Measurements from ENCODE around the gene MT1H.

MT1H gene

DNA sequence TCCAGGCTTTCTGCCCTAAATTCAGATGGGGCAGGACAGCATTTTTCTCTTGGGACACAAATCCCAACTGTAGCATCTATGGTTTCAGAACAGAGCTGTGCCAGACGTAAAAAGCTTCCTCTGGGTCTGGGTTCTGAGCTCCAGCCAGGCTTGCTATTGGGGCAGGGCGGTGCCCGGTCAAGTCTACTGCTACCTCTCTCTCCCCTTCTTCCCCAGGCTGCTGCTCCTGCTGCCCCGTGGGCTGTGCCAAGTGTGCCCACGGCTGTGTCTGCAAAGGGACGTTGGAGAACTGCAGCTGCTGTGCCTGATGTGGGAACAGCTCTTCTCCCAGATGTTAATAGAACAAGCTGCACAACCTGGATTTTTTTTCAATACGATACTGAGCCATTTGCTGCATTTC, 36.1 kb upstream of the MT1H start:
- TF ChIP-seq POLR2AphosphoS5 (IDR thresholded peaks at IDR 0.05; ENCODE audit: low read depth, low read length) (no peak), TAF1 (IDR thresholded peaks at IDR 0.05; ENCODE audit: borderline replicate concordance, insufficient read depth, low read length) (no peak), SIN3A (IDR thresholded peaks at IDR 0.05; ENCODE audit: borderline replicate concordance, insufficient read depth, low read length) (no peak), FOXP2 (optimal IDR thresholded peaks at IDR 0.05; ENCODE audit: borderline replicate concordance, extremely low read depth, extremely low read length, insufficient read depth) (no peak)
- TF ChIP-seq, protein P1, sequence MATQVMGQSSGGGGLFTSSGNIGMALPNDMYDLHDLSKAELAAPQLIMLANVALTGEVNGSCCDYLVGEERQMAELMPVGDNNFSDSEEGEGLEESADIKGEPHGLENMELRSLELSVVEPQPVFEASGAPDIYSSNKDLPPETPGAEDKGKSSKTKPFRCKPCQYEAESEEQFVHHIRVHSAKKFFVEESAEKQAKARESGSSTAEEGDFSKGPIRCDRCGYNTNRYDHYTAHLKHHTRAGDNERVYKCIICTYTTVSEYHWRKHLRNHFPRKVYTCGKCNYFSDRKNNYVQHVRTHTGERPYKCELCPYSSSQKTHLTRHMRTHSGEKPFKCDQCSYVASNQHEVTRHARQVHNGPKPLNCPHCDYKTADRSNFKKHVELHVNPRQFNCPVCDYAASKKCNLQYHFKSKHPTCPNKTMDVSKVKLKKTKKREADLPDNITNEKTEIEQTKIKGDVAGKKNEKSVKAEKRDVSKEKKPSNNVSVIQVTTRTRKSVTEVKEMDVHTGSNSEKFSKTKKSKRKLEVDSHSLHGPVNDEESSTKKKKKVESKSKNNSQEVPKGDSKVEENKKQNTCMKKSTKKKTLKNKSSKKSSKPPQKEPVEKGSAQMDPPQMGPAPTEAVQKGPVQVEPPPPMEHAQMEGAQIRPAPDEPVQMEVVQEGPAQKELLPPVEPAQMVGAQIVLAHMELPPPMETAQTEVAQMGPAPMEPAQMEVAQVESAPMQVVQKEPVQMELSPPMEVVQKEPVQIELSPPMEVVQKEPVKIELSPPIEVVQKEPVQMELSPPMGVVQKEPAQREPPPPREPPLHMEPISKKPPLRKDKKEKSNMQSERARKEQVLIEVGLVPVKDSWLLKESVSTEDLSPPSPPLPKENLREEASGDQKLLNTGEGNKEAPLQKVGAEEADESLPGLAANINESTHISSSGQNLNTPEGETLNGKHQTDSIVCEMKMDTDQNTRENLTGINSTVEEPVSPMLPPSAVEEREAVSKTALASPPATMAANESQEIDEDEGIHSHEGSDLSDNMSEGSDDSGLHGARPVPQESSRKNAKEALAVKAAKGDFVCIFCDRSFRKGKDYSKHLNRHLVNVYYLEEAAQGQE (IDR thresholded peaks at IDR 0.05; ENCODE audit: insufficient read depth in 1 of 2, low read depth in 2 of 2, low read length in 2 of 2), result no peak

DNA sequence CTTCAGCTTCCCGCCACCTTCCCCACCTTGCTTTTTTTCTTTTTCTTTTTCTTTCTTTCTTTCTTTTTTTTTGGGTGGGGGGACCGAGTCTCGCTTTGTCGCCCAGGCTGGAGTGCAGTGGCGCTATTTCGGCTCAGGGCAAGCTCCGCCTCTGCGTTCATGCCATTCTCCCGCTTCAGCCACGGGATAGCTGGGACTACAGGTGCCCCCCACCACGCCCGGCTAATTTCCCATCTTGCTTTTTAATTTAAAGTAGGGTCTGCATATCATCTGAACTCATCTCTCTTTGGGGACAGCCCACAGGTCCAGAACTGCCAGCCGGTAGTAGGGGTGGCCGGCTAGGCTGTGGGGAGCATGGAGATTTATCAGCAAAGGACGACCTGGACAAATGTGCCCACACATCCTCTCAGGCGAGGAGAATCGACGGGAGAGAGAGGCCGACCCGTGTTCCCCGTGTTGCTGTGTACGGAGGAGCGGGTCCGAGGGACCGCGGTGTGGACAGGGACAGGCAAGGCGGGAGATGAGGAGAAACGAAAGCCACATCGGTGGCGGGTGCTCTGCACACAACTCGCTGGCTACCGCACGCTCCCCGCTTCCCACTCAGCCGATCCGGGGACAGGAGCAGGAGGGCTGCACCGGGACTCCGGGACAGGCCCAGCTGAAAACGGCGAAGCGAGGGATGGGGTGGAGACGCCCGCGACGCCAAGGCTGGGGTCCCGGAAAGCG, 34.7 kb upstream of the MT1H start:
- no peak for TF ChIP-seq POLR2AphosphoS5 (IDR thresholded peaks at IDR 0.05; ENCODE audit: low read depth, low read length)
- no peak for TF ChIP-seq TAF1 (IDR thresholded peaks at IDR 0.05; ENCODE audit: borderline replicate concordance, insufficient read depth, low read length)
- TF ChIP-seq, protein P1 (IDR thresholded peaks at IDR 0.05; ENCODE audit: insufficient read depth in 1 of 2, low read depth in 2 of 2, low read length in 2 of 2), result no peak

DNA sequence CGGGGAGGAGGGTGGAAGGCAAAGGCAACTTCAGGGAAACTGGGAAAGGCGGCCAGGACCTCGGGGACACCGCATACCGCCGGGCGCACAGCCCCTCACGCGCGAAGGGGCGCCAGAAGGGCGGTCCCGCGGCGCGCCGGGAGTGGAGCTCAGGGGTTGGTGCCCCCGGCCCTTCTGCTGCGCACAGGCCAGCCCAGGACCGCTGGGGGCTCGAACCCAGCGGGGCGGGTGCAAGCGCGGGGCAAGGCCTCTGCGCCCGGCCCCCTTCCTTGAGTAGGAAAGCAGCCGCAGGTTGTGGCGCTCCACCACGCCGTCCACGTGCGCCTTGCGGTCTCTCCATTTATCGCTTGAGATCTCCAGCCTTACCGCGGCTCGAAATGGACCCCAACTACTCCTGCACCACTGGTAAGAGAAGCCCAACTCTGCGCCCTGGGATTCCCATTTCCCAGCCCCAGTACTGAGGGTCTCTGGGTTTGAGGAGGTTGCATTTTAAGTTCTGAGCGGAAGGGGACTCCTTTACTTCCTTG, 34.1 kb upstream of the MT1H start:
- TF ChIP-seq FOXP2 (optimal IDR thresholded peaks at IDR 0.05; ENCODE audit: borderline replicate concordance, extremely low read depth, extremely low read length, insufficient read depth) (no peak), TAF1 (IDR thresholded peaks at IDR 0.05; ENCODE audit: borderline replicate concordance, insufficient read depth, low read length) (no peak), POLR2AphosphoS5 (IDR thresholded peaks at IDR 0.05; ENCODE audit: low read depth, low read length) (no peak)

DNA sequence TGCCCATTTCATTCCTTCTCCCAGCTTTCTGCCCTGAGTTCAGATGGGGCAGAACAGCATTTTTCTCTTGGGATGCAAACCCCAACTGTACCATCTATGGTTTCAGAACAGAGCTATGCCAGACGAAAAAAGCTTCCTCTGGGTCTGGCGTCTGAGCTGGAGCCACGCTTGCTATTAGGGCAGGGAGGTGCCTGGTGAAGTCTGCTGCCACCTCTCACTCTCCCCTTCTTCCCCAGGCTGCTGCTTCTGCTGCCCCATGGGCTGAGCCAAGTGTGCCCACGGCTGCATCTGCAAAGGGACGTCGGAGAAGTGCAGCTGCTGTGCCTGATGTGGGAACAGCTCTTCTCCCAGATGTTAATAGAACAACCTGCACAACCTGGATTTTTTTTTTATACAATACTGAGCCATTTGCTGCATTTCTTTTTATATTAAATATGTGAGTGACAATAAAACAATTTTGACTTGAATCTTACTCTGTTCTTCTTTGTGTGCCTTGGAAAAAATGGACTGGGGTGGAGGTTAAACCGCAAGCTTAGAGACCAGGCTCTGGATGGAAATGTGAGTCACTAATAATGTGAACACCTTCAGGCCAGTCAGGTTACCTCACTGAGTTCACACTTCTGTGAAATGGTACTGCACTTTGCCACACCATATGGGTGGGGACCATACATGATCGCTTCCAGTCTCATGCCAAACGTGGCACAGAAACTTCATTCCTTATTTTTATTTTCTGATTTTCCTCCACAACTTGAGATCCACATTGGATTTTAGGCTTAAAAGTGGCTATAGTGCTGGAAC, 32.8 kb upstream of the MT1H start:
- TF ChIP-seq, protein P1 (IDR thresholded peaks at IDR 0.05; ENCODE audit: insufficient read depth in 1 of 2, low read depth in 2 of 2, low read length in 2 of 2), result no peak
- TF ChIP-seq SIN3A (IDR thresholded peaks at IDR 0.05; ENCODE audit: borderline replicate concordance, insufficient read depth, low read length), result no peak
- TF ChIP-seq TAF1 (IDR thresholded peaks at IDR 0.05; ENCODE audit: borderline replicate concordance, insufficient read depth, low read length), result no peak
- no peak for TF ChIP-seq POLR2AphosphoS5 (IDR thresholded peaks at IDR 0.05; ENCODE audit: low read depth, low read length)
- no peak for TF ChIP-seq FOXP2 (optimal IDR thresholded peaks at IDR 0.05; ENCODE audit: borderline replicate concordance, extremely low read depth, extremely low read length, insufficient read depth)

DNA sequence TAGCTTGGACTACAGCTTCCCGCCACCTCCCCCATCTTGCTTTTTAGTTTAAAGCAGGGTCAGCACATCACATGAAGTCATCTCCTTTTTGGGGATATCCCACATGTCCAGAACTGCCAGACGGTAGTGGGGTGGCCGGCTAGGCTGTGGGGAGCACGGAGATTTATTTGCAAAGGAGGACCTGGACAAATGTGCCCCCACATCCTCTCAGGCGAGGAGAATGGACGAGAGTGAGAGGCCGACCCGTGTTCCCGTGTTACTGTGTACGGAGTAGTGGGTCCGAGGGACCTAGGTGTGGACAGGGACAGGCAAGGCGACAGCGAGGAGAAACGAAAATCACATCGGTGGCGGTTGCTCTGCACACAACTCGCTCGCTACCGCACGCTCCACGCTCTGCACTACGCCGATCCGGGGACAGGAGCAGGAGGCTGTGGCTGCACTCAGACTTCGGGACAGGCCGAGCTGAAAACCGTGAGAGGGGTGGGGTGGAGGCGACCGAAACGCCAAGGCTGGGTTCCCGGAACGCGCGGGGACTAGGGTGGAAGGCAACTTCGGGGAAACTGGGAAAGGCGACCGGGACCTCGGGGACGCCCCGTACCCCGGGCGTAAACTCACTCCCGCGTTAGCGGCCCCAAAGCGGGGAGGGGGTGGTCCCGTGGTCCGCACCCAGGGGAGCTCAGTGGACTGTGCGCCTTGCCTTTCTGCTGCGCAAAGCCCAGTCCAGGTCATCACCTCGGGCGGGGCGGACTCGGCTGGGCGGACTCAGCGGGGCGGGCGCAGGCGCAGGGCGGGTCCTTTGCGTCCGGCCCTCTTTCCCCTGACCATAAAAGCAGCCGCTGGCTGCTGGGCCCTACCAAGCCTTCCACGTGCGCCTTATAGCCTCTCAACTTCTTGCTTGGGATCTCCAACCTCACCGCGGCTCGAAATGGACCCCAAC, 31.5 kb upstream of the MT1H start, which contains the start of gene MT1A:
TSS of gene MT1A (plus strand) at position 853 of the 937 bp plus-strand sequence. CDS start at position 926, 73 bp downstream.
- no peak for TF ChIP-seq POLR2AphosphoS5 (IDR thresholded peaks at IDR 0.05; ENCODE audit: low read depth, low read length)
- TF ChIP-seq TAF1 (IDR thresholded peaks at IDR 0.05; ENCODE audit: borderline replicate concordance, insufficient read depth, low read length), result no peak
- no peak for TF ChIP-seq SIN3A (IDR thresholded peaks at IDR 0.05; ENCODE audit: borderline replicate concordance, insufficient read depth, low read length)
- TF ChIP-seq, protein P1 (IDR thresholded peaks at IDR 0.05; ENCODE audit: insufficient read depth in 1 of 2, low read depth in 2 of 2, low read length in 2 of 2), result no peak
- no peak for TF ChIP-seq FOXP2 (optimal IDR thresholded peaks at IDR 0.05; ENCODE audit: borderline replicate concordance, extremely low read depth, extremely low read length, insufficient read depth)

Data from PFSK-1 (cell line).